Measurements from ENCODE around the gene LILRB2.
"Not testable (repeated sequence)": the region's sequence is repeated elsewhere in the genome, so short reads cannot be mapped to it uniquely, and the experiment has no call there.

The LILRB2 gene

DNA sequence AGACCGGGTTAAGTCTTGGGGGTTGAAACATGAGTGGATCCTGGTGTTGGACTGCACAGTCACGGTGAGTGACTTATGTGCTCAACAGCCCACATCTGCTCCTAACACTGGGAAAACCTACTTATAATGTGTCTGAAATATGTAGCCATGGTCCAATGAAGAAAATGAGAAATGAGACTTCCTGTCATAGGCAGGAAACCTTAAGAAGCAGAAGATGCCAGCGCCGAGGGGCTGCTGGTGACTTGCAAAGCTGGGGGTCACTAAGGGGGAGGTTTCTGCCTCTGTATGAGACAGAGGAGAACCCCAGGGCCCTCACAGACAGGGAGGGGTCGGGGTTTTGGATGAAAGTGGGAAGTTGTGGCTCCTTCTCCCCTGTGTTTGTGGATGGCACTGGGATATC is 8.7 kb downstream of the LILRB2 start:
- DNase-seq (ENCODE audit: low read depth): not testable (repeated sequence)

DNA sequence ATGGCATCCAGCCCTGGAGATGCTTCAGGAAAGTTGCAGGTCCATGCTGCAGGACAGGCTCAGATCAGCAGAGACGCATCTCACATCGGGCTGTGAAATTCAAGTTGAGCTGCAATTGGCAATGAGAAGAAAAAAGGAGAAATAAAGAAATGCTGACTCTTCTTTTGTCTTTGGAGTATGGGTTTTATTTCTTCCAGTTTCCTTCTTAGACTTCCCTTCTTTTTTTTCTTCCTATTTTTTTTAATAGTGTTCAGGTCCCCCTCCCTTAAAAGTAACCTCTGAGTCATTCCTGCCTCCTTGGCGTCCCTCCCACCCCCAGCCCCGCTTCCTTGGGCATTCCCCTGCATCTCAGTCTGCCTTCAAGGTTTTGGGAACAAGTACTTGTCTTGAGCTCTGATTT is 9.3 kb downstream of the LILRB2 start:
- not testable (repeated sequence) for DNase-seq (ENCODE audit: low read depth)

DNA sequence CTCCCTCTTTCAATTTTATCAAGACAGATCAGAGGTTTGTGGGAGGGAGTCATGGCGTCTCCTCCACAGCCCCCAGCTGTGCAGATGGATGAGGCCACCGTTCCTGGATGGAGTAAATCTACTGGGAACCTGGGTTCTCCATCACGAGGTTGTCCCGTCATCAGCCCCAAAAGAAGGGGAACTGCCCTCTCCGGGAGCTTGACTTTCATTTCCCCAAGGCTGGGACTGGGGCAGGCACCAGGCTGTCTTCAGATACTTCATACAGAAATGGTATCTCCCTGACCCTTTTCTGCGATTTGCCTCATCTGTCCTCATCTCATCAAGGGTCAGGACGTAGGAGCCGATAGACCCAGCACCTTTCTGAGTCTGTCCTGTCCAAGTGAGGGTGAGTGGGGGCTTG is 9.8 kb downstream of the LILRB2 start:
- DNase-seq (ENCODE audit: low read depth): no peak

DNA sequence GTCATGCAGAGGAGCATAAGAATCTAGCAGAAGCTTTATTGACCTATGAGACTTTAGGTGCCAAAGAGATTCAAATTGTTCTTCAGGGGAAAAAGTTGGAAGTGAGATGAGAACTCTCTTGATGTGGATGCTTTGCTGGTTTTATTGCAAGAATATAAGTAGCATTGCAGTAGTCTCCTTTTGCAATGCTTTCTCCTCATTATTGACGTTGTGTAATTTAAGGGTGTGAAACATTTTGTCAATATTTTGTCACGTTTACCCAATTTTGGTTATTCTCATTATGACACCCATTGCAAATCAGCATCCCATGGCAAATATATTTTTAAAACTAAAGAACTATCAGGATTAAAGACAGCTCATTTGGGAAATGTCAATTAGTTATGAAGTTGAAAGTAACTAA is 12.0 kb downstream of the LILRB2 start:
- no peak for DNase-seq (ENCODE audit: low read depth)

DNA sequence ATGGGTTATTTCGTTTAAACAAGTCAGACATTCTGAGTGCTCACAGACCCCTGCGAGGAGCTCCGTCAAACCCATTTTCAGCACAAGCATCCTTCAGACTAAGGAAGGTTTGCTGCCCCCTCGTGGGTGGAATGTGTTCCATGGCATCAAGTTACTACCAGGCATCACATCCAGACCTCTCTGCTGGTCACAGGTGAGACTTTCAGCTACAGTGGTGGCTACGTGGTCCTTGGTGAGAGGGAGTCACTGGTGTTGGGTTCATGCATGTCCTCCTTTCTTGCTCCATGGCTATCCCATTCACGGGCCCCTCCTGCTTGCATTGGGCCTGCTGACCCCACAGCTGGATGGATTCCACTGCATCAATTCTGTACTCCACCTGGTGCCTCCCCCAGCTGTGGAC is 14.8 kb downstream of the LILRB2 start:
- DNase-seq (ENCODE audit: low read depth): peak; percentile 39

DNA sequence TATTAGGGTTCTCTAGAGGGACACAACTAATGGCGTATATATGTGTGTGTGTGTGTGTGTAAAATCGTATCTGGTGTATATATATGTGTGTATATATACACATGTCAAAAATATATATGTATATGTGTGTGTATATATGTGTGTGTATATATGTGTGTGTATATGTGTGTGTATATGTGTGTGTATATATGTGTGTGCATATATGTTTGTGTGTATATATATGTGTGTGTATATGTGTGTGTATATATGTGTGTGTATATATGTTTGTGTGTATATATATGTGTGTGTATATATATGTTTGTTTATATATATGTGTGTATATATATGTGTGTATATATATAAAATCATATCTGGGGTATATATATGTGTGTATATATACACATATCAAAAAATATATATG is 18.4 kb downstream of the LILRB2 start:
- DNase-seq (ENCODE audit: low read depth): no peak

DNA sequence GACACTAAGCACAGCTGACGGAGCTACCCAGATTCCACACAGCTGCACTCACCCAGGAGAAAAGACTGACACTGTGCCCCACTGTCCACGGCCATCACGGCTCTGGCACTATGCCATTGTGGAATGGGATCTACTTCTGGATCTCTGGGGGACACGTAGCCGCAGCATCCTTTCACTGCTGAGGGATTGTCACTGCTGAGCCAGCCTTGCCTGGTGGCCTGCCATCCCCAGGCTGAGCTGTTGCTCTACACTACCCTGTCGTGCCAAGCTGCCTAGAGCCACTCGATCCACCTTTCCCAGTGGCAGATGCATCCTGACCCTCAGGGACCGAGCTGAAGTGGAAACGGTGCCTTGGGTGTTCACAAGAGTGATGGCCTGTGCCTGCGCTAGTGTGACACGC is 18.8 kb downstream of the LILRB2 start:
- no peak for DNase-seq (ENCODE audit: low read depth)

DNA sequence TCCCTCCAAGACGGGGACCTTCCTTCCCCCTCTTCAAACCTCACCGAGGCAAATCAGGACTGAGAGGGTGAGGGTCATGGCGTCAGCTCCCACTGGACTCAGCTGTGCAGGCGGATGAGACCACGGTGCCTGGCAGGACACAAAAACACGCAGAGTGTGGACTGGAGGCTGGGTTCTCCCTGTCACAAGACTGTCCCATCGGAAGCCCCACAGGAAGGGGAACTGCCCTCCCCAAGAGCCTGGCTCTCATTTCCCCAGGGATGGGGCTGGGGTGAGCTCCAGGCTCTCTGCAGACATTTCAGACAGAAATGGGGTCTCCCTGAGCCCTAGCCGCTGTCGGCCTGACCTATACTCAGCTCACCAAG is 23.8 kb downstream of the LILRB2 start, which contains the start of gene LILRB5:
TSS of gene LILRB5 (minus strand) at position 158 of the 365 bp plus-strand sequence. CDS start at position 78, 80 bp downstream.
- no peak for DNase-seq (ENCODE audit: low read depth)

DNA sequence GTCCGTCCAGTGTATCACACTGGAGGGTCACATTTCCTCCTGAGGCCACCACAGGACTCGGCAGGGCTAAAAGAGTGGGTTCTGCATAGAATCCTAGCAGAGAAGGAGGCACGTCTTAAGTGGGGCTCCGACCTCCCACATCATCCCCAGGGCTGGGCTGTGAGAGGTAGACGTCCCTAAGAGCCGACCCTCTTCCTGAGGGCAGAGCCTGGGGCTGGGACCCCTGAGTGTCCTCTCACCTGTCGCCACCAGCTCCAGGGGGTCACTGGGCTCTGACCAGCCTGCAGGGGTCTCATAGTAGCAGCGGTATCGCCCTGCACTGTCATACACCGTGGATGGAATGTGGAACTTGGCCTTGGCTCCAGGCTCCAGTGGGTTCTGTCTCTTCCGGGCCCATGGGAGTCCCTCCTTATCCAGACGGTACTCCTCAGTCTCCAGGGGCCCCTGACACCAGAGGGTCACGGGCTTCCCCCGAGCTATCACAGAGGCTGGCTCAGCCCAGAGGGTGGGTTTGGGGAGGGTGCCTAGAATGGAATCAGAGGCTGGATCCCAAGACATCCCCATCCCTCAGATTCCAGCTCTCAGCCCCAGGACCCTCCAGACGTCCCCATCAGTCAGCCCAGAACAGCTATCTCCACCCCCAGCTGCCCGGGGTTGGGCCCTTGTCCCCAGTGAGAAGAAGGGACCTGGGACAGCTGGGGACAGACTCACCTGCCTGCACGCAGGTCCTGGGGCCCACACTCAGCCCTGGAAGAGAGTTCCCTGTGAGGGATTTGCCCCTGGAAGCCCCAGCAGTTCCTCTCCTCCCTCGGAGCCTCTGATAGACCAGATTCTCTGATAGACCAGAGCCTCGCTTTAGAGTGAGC is 24.4 kb downstream of the LILRB2 start:
- DNase-seq (ENCODE audit: low read depth): no peak

DNA sequence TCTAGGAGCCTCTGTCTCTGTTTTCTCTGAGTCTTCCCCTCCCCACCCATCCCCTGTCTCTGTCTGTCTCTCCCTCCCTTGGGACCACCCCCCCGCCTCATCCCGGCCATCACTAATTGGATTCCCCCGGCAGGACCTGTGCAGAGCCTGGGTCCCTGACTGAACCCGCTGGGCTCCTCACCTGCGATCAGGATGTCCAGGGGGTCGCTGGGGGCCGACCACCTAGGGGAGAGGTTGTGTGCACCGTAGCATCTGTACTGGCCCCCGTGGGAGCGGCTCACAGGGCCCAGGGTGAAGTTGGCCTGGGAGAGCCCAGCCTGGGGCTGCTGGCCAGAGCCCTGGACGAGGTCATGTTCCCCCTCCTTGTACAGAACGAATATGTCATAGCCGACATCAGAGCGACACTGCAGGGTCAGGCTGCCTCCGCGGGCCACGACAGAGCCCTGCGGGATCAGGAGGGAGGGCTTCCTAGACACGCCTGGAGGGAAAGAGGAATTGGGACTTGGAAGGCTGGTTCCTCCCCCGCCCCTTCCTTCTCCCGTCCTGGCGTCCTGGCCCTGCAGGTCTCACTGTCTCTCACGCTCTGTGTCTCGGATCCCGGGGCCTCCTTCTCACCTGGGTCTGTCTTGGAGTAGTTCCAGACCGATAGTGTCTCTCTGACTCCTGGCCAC is 25.7 kb downstream of the LILRB2 start:
- DNase-seq (ENCODE audit: low read depth): no peak

DNA sequence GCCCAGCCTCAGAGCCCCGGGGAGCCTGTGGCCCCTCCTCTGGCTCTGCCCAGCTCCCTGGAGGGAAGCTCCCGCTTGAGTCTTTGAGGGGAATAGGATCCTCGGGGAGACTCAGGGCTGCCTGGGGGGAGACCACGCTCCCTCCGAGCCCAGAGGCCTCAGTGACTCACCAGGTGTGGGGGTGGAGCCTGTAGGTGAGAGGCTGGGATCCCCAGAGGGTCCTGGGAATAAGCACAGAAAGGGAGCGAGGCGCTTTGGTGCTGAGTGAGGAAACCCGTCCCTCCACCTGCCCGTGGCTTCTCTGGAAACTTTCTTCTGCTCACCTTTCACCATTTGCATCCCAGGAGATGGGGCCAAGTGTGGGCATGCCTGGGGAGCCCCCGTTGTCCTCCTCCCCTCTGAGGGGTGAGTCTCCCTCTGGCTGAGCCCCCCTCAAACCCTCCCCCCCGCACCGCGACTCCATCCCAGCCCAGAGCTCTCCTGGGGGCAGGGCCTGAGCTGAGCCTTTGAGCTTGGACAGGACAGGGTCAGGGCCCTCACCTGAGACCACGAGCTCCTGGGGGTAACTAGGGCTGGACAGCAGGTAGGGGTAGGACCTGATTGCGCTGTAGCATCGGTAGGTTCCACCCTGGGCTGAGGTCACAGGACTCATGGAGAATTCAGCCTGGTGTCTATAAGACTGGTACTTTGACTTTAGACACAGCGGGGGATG is 26.6 kb downstream of the LILRB2 start:
- DNase-seq (ENCODE audit: low read depth): no peak

DNA sequence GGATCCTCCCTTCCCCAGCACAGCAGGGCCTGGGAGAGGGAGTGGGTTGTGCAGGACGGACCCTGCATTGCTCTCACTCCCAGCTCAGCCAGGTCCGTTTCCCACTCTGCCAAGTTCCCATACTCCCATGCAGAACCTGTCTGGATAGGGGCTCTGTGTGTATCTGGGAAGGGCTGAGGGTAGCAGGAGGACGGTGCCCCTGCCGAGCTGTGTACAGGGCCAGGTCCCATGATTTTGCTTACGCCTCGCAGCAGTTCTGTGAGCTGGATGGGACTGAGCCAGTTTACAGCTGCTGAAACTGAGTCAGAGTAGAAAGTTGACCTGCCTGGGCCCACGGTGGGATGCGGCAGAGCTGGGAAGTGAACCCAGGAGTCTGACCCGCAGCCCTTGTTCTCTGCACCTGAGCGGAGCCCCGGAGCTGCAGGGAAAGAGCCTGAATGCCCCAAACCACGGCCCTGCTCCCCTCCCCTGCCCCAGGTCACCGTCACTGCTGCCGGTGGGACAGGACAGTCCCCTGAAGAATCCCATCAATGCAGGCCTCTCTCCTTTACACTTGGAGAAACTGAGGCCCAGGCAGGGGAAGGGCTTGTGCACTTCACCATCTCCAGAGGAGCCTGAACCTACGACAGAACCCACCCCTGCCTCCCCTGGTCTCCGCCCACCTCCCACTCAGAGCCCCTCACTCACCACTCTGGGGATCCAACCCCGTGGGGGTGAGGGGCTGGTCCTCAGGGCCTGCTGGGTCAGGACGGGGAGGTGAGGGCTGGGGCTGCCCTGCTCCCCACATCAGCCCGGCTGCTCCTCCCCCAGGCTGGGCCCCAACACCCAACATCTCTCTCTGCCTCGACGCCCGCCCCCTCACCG is 27.3 kb downstream of the LILRB2 start:
- no peak for DNase-seq (ENCODE audit: low read depth)

DNA sequence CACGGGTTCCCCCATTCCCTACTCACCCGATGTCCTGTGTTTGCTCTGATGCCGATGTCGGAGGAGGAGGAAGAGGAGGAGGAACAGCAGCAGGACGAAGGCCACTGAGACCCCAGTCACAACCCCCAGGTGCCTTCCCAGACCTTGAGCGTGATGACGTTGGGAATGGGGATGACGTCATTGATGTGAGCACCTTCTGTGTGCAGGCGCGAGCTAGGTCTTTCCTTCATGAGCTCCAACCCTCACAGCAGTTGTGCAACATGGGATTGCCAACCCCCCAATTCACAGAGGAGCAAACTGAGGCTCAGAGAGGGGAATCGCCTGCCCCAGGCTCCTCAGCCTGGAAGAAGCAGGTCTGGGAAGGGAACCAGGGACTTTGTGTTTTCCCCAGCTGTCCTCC is 28.1 kb downstream of the LILRB2 start:
- DNase-seq (ENCODE audit: low read depth): no peak

DNA sequence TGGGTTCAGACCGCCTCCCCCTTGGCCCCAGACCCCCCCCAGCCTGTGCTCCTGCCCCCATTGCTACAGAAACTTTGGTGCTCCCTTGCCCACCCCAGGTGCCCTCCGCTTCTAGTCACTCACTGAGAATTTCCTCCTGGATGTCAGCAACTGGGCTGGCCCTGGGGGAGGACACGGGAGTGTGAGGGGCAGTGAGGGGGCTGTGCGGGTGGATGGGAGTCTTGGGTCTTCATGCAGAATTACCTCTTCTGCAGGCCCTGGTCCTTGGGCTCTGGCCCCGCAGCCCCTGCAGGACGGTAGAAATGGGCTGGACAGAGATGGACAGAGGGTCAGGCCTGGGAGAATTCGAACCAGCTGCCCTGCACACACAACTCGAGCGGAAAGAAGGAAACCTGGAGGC is 28.7 kb downstream of the LILRB2 start:
- DNase-seq (ENCODE audit: low read depth): no peak

DNA sequence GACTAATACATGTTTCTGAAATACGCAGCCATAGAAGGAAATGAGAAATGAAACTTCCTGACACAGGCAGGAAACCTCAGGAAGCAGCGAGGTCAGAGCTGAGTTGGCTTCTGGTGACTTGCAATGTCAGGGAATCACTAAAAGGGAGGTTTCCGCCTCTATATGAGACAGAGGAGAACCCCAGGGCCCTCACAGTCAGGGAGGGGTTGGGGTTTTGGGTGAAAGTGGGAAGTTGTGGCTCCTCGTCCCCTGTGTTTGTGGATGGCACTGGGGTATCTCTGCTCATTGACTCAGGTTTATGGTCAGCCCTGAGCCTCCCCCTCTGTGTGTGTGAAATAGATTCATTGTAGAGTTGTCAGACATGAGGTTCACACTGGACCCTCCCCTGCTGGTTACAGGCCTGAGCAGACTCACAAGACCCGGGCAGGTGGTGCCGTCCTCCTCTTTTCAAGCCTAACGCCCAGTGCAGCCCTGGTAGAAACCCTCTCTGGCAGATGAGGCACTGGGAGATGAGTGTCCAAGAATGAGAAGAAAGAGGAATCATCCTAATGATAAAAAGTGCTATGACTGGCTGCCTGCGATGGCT is 32.8 kb downstream of the LILRB2 start:
- DNase-seq (ENCODE audit: low read depth): no peak

DNA sequence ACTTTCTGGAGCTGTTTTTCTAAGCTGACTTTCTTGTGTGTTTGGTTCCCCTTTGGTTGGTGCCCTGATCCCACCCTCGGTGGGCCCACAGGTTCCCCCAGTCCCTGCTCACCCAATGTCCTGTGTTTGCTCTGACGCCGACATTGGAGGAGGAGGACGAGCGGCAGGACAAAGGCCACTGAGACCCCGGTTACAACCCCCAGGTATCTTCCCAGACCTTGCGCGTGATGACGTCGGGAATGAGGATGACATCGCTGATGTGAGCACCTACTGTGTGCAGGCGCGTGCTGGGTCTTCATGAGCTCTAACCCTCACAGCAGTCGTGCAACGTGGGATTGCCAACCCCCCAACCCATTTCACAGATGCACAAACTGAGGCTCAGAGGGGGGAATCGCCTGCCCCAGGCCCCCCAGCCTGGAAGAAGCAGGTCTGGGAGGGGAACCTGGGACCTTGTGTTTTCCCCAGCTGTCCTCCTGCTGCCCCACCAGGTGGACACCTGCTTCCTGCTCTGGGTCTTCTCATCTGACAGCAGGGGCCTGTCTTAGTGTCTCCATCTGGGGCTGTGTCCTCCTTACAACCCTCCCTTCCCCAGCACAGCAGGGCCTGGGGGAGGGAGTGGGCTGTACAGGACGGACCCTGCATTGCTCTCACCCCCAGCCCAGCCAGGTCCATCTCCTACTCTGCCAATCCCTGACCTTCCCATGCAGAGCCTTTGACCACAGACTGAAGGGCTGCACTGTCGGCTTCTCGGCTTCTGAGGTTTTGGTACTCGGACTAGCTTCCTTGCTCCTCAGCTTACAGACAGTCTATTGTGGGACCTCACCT is 33.6 kb downstream of the LILRB2 start:
- DNase-seq (ENCODE audit: low read depth): no peak

DNA sequence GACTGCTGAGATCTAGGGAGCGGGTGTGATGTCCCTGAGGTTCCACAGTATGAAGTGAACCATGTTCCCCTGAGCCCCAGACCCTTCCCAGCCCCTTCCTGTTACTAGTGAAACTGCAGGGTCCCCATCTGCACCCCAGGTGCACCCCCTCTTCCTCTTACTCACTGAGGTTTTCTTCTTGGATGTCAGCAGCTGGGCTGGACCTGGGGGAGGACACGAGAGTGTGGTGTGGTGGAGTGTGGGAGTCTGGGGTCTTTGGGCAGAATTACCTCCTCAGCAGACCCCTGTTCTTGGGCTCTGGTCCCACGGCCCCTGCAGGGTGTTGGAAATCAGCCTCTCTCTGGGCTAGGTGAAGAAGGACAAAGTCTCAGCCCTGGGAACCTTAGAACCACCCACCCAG is 35.0 kb downstream of the LILRB2 start:
- DNase-seq (ENCODE audit: low read depth): no peak

DNA sequence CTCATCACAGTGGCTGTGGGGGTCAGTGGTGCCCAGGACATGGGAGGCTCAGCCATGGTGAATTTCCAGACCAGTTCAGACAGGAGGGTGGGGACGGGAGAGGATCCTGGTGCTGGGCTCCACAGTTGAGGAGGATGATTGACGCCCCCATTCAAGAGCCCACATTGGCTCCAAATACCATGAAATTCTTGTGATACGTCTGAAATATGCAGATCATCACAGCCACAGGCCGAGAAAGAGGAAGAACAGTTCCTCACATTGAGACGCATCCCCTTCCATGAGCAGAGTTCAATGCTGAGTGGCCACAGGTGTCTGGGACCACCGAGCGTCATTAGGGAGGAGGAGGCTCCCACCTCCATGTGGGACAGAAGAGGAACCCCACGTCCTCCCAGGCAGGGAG is 37.1 kb downstream of the LILRB2 start:
- not testable (repeated sequence) for DNase-seq (ENCODE audit: low read depth)

DNA sequence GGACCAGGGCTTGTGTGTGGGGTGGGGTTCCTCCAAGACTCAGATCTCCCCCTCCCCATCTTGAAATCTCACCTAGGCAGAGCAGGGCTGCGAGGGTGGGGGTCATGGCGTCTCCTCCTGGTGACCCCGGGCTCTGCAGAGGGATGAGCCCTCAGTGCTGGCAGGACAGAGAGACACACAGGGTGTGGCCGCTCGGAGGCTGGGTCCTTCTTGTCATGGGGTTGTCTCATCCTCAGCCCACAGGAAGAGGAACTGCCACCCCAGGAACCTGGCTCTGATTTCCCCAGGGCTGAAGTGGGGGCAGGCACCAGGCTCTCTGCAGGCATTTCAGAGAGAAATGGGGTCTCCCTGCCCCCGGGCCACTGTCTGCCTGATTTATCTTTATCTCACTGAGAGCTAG is 38.3 kb downstream of the LILRB2 start, which contains the start of gene LILRA6:
TSS of gene LILRA6 (minus strand) at position 145 of the 400 bp plus-strand sequence.
- not testable (repeated sequence) for DNase-seq (ENCODE audit: low read depth)

DNA sequence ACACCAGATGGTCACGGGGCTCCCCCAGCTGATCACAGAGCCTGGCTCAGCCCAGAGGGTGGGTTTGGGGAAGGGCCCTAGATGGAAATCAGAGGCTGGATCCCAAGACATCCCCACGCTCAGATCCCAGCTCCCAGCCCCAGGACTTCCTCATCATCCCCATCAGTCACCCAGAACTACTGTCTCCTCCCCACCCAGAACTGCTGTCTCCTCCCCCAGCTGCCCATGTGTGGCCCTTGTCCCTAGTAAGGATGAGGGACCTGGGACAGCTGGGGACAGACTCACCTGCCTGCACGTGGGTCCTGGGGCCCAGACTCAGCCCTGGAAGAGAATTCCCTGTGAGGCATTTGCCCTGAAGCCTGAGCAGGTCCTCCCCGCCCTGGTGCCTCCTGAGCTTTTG is 38.7 kb downstream of the LILRB2 start:
- not testable (repeated sequence) for DNase-seq (ENCODE audit: low read depth)
